Dendritic cell treated with granulocyte-macrophage colony-stimulating factor and Interleukin-4, amounts not matched to agents 40 ng/mL and 50 ng/mL, for 4 days (primary cell): Measurements from ENCODE around the gene ALDH16A1.

ENCODE experiments used
- H3K27ac Mint-ChIP-seq: one replicate; pipeline ENCODE4 v1.8.0; 2022; ENCODE audit warnings: mild to moderate bottlenecking, mixed read lengths
- H3K27me3 Mint-ChIP-seq: one replicate; pipeline ENCODE4 v1.8.0; 2022; ENCODE audit warnings: mild to moderate bottlenecking, mixed read lengths
- H3K36me3 Mint-ChIP-seq: one replicate; pipeline ENCODE4 v1.8.0; 2022; ENCODE audit warnings: low read depth, mixed read lengths
- H3K4me1 Mint-ChIP-seq: one replicate; pipeline ENCODE4 v1.8.0; 2022; ENCODE audit warnings: low read depth, mixed read lengths
- H3K4me3 Mint-ChIP-seq: one replicate; pipeline ENCODE4 v1.8.0; 2022; ENCODE audit warnings: mild to moderate bottlenecking, moderate library complexity, mixed read lengths
- H3K9me3 Mint-ChIP-seq: one replicate; pipeline ENCODE4 v1.8.0; 2022; ENCODE audit warnings: mixed read lengths
- intact Hi-C: fragments of 100-400 bp; cut with micrococcal nuclease; formaldehyde crosslinking; loops from one replicate; pipeline ENCODE4 v1.15.0; 2022

Gene ALDH16A1

GRCh38 chr19:49430172-49430677 lies 22.8 kb upstream of the ALDH16A1 start:
- Mint-ChIP-seq H3K27ac (no peak overlapping the region), H3K9me3 (no peaks in the 10 kb centered on the region), H3K27me3 (peaks cover 95% of the 10 kb centered on the region), H3K4me1 (peaks cover 26% of the 10 kb centered on the region), H3K4me3 (no peak overlapping the region), H3K36me3 (no peaks in the 10 kb centered on the region)
- intact Hi-C loops: no loop called here

- H3K9me3 Mint-ChIP-seq: no peaks in the 10 kb centered on the region
- H3K27ac Mint-ChIP-seq: no peak overlapping the region
- H3K27me3 Mint-ChIP-seq: peaks cover 95% of the 10 kb centered on the region
- H3K4me3 Mint-ChIP-seq: no peak overlapping the region
- intact Hi-C loops: no loop called here
- peaks cover 26% of the 10 kb centered on the region for H3K4me1 Mint-ChIP-seq
- H3K36me3 Mint-ChIP-seq: no peaks in the 10 kb centered on the region
Measured at GRCh38 chr19:49430678-49431329, 22.2 kb upstream of the ALDH16A1 start.

GRCh38 chr19:49431330-49431749 lies 21.7 kb upstream of the ALDH16A1 start:
- Mint-ChIP-seq H3K4me3 (no peak overlapping the region), H3K27ac (no peak overlapping the region), H3K9me3 (no peaks in the 10 kb centered on the region), H3K36me3 (no peaks in the 10 kb centered on the region), H3K4me1 (peaks cover 28% of the 10 kb centered on the region), H3K27me3 (peaks cover 95% of the 10 kb centered on the region)
- intact Hi-C loops: no loop called here

GRCh38 chr19:49432141-49433073 lies 20.6 kb upstream of the ALDH16A1 start:
- Mint-ChIP-seq H3K9me3 (no peaks in the 10 kb centered on the region), H3K36me3 (no peaks in the 10 kb centered on the region), H3K4me3 (peak overlapping the region; percentile 13), H3K4me1 (peaks cover 25% of the 10 kb centered on the region), H3K27ac (no peak overlapping the region), H3K27me3 (peaks cover 95% of the 10 kb centered on the region)
- intact Hi-C loops: no loop called here

- intact Hi-C loops: no loop called here
- H3K9me3 Mint-ChIP-seq: no peaks in the 10 kb centered on the region
- H3K27ac Mint-ChIP-seq: no peak overlapping the region
- peaks cover 96% of the 10 kb centered on the region for H3K27me3 Mint-ChIP-seq
- no peak overlapping the region for H3K4me3 Mint-ChIP-seq
- peaks cover 18% of the 10 kb centered on the region for H3K4me1 Mint-ChIP-seq
- no peaks in the 10 kb centered on the region for H3K36me3 Mint-ChIP-seq
Measured at GRCh38 chr19:49433240-49433901, 19.7 kb upstream of the ALDH16A1 start.

- Mint-ChIP-seq H3K4me3 (no peak overlapping the region), H3K36me3 (no peaks in the 10 kb centered on the region), H3K4me1 (peaks cover 17% of the 10 kb centered on the region), H3K27ac (no peak overlapping the region), H3K27me3 (peaks cover 96% of the 10 kb centered on the region), H3K9me3 (no peaks in the 10 kb centered on the region)
- intact Hi-C loops: no loop called here
Measured at GRCh38 chr19:49434907-49435583, 18.0 kb upstream of the ALDH16A1 start.

- intact Hi-C loops: no loop called here
- H3K4me3 Mint-ChIP-seq: no peak overlapping the region
- no peak overlapping the region for H3K27ac Mint-ChIP-seq
- H3K27me3 Mint-ChIP-seq: peaks cover 96% of the 10 kb centered on the region
- H3K4me1 Mint-ChIP-seq: peaks cover 19% of the 10 kb centered on the region
- no peaks in the 10 kb centered on the region for H3K9me3 Mint-ChIP-seq
- H3K36me3 Mint-ChIP-seq: no peaks in the 10 kb centered on the region
Measured at GRCh38 chr19:49435670-49436069, 17.4 kb upstream of the ALDH16A1 start.

GRCh38 chr19:49436381-49437017 lies 16.5 kb upstream of the ALDH16A1 start:
- peaks cover 94% of the 10 kb centered on the region for H3K27me3 Mint-ChIP-seq
- H3K27ac Mint-ChIP-seq: no peak overlapping the region
- peaks cover 25% of the 10 kb centered on the region for H3K4me1 Mint-ChIP-seq
- no peaks in the 10 kb centered on the region for H3K9me3 Mint-ChIP-seq
- no peaks in the 10 kb centered on the region for H3K36me3 Mint-ChIP-seq
- no peak overlapping the region for H3K4me3 Mint-ChIP-seq
- intact Hi-C loops: no loop called here

- peaks cover 29% of the 10 kb centered on the region for H3K4me1 Mint-ChIP-seq
- no peak overlapping the region for H3K27ac Mint-ChIP-seq
- no peaks in the 10 kb centered on the region for H3K9me3 Mint-ChIP-seq
- peaks cover 96% of the 10 kb centered on the region for H3K27me3 Mint-ChIP-seq
- H3K4me3 Mint-ChIP-seq: no peak overlapping the region
- H3K36me3 Mint-ChIP-seq: no peaks in the 10 kb centered on the region
- intact Hi-C loops: no loop called here
Measured at GRCh38 chr19:49437231-49437630, 15.8 kb upstream of the ALDH16A1 start.

GRCh38 chr19:49438261-49438660 lies 14.8 kb upstream of the ALDH16A1 start:
- H3K27me3 Mint-ChIP-seq: peaks cover 93% of the 10 kb centered on the region
- H3K9me3 Mint-ChIP-seq: no peaks in the 10 kb centered on the region
- intact Hi-C loops: no loop called here
- H3K4me1 Mint-ChIP-seq: peaks cover 31% of the 10 kb centered on the region
- no peaks in the 10 kb centered on the region for H3K36me3 Mint-ChIP-seq
- H3K4me3 Mint-ChIP-seq: no peak overlapping the region
- H3K27ac Mint-ChIP-seq: no peak overlapping the region

- Mint-ChIP-seq H3K4me1 (peaks cover 37% of the 10 kb centered on the region), H3K9me3 (no peaks in the 10 kb centered on the region), H3K36me3 (no peaks in the 10 kb centered on the region), H3K27me3 (peaks cover 77% of the 10 kb centered on the region), H3K4me3 (no peak overlapping the region), H3K27ac (no peak overlapping the region)
- intact Hi-C loops: no loop called here
Measured at GRCh38 chr19:49439836-49440235, 13.2 kb upstream of the ALDH16A1 start.

GRCh38 chr19:49440439-49441209 lies 12.4 kb upstream of the ALDH16A1 start:
- intact Hi-C loops: no loop called here
- peaks cover 69% of the 10 kb centered on the region for H3K27me3 Mint-ChIP-seq
- peak overlapping the region; percentile 44 for H3K4me3 Mint-ChIP-seq
- H3K36me3 Mint-ChIP-seq: peaks cover under 1% of the 10 kb centered on the region
- H3K9me3 Mint-ChIP-seq: no peaks in the 10 kb centered on the region
- H3K4me1 Mint-ChIP-seq: peaks cover 45% of the 10 kb centered on the region
- no peak overlapping the region for H3K27ac Mint-ChIP-seq
